ENCODE results near the gene DMC1. TPM values are rescaled to one million over a fixed set of nuclear protein-coding genes. Genes with fewer than 3 reads are reported as not detected.

Gene DMC1
- total and polyA plus RNA-seq, 8 donors = 1.6 to 5.8 (median 4.1) TPM

- Histone ChIP-seq H3K4me1 (peaks cover 3 to 20% of the 10 kb centered on the region in 2 donors), H3K27me3 (peaks cover 0 to 17% of the 10 kb centered on the region in 2 donors), H3K27ac (no peak overlapping the region), H3K36me3 (no peaks in the 10 kb centered on the region), H3K4me3 (no peak overlapping the region), H3K9me3 (no peaks in the 10 kb centered on the region)
- intact Hi-C loops (cut with DNase I) = no loop called here
- TF ChIP-seq CTCF (IDR thresholded peaks at IDR 0.05) = peak; percentile 33 to 45
- DNase-seq (peak in 1 of 4 donors; percentile 63), ATAC-seq (peak; percentile 39)
Observed at GRCh38 chr22:38572065-38572464, 2.1 kb upstream of the DMC1 start.

DNA sequence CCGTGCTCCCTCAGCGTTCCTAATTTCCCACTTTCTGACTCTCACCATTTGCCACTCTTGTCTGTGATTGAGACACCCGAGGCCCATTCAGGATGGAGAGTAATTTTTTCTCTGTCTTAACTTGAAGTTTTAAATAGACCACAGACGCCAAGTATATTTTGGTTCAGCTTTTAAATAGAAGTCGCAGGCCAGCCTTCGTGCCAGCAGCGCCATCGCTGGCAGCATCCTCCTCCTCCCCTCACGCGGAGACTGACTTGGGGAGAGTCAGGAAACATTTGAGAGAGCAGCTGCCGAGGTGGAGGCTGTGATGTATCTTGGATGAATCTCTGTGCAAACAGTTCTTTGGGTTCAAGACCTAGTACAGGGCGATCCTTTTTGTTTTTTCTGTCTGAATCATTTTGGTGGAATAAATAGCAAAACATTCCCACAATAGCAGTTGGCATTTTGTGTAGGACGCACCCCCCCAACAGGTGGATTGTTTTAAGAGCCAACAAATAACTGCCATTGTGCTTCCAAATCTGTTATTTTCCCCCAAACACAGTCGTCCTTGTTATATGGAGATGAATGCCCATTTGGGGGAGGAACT lies 889 bp upstream of the DMC1 start:
- H3K4me1 ChIP-seq = peaks cover 3 to 20% of the 10 kb centered on the region in 2 donors
- TF ChIP-seq CTCF (IDR thresholded peaks at IDR 0.05) = no peak
- peak overlapping the region in 1 of 2 donors; percentile 48 for H3K27ac ChIP-seq
- H3K9me3 ChIP-seq = no peaks in the 10 kb centered on the region
- H3K36me3 ChIP-seq = no peaks in the 10 kb centered on the region
- DNase-seq (peak in 2 of 4 donors; percentile 36 to 43), ATAC-seq (peak; percentile 38)
- peaks cover 0 to 17% of the 10 kb centered on the region in 2 donors for H3K27me3 ChIP-seq
- H3K4me3 ChIP-seq = peak overlapping the region; percentile 50 to 59
- intact Hi-C loops (cut with DNase I) = no loop called here

- peak overlapping the region; percentile 19 to 59 for H3K4me3 ChIP-seq
- H3K4me1 ChIP-seq = peaks cover 3 to 20% of the 10 kb centered on the region in 2 donors
- H3K27me3 ChIP-seq = peaks cover 0 to 25% of the 10 kb centered on the region in 2 donors
- intact Hi-C loops (cut with DNase I) = no loop called here
- H3K27ac ChIP-seq = no peak overlapping the region
- H3K9me3 ChIP-seq = no peaks in the 10 kb centered on the region
- TF ChIP-seq CTCF (IDR thresholded peaks at IDR 0.05) = no peak
- no peak for DNase-seq
- ATAC-seq = peak; percentile 4
- H3K36me3 ChIP-seq = no peaks in the 10 kb centered on the region
Observed at GRCh38 chr22:38569181-38569971, 607 bp downstream of the DMC1 start.

GRCh38 chr22:38567531-38568285 lies 2.3 kb downstream of the DMC1 start:
- DNase-seq = no peak
- Histone ChIP-seq H3K4me1 (peaks cover 3 to 20% of the 10 kb centered on the region in 2 donors), H3K36me3 (no peaks in the 10 kb centered on the region), H3K9me3 (no peaks in the 10 kb centered on the region), H3K27me3 (peaks cover 0 to 23% of the 10 kb centered on the region in 2 donors), H3K4me3 (no peak overlapping the region), H3K27ac (no peak overlapping the region)
- intact Hi-C loops (cut with DNase I) = no loop called here
- no peak for TF ChIP-seq CTCF (IDR thresholded peaks at IDR 0.05)
- ATAC-seq = no peak
